GM18858 (cell line): ENCODE results near the gene ZNF407.
"Not testable (repeated sequence)": the region's sequence is repeated elsewhere in the genome, so short reads cannot be mapped to it uniquely, and the experiment has no call there.

Source experiments
- ATAC-seq: cut with Tn5 transposase; IDR thresholded peaks from one replicate; pipeline ENCODE4 v1.9.1; 2021; ENCODE audit not compliant: unreplicated experiment

Gene ZNF407

DNA sequence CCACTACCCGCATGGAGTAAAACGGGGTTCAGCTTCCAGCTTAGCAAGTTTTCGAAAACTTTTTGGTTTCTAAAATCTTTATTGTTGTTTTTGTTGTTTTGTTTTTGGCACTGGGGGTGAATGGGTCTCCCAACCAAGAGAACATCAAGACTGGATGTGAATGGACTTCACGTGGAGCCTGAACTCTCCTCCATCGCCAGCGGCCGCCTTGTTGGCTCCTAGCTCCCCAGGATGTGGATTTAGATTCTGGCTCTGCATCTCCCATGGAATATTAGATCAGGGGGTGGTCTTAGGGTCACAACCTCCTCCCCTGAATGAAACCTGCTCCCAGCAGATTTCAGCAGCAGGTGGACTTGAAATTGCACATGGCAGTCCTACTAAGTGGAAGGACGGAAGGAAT lies 488.0 kb downstream of the ZNF407 start:
- not testable (repeated sequence) for ATAC-seq

DNA sequence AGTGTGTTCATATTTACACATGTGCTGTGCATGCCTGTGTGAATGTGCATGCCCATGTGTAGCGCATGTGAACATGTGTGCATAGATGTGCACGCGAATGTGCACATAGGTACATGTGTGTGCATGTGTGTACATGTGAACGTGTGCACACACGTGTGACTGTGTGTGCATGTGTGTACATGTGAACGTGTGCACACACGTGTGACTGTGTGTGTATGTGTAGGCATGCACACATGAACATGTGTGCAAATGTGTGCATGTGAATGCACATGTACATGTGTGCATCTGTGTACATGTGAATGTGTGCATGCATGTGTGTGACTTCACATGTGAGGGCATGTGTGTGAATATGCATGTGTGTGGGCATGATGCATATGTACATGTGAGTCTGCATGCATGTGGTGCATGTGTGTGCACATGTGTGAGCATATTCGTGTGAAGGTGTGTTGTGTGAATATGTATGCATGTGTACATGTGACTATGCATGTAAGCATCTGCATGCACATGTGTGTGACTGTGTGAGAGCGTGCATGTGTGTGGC lies 488.9 kb downstream of the ZNF407 start:
- no peak for ATAC-seq

DNA sequence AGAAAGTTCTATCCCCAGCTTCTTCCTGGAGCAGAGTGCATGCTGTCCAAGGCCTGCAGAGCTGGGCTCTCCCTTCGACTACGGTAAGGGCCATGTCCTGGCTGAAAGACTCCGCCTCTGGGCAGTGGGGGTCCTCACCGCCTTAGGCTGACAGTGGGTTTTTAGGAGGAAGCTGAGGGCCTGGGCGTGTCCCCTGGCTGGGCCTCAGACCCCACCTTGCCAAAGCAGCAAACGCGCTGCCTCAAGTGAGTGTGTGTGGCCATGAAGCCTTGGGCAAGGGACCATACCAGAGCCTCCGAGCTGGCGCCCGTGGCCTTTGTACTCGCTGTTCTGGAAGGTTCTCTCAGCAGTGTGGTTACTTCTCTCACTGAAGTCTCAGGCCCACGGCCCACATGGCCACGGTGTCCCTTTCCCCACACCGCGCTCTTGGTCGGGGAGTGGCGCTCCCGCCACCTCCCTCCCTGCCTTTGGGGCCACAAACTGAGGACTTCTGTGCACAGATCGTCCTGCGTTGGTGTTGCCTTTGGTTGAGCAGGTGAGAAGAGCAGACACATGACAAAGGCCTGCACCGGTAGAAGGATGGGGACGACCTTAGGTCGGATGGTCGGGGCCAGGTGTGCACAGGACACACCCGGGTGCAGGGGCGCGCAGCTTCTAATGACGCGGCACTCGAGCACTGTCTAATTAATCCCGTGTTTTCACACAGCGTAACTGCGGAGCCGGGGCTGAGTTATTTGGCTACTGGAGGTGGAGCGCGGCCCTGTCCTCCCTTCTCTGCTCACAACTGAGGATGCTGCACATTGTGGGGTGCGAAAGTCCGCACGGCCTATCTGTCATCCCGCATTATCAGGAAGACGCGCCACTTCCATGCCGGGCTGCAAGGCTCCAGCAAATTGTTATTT lies 489.7 kb downstream of the ZNF407 start:
- ATAC-seq: no peak

DNA sequence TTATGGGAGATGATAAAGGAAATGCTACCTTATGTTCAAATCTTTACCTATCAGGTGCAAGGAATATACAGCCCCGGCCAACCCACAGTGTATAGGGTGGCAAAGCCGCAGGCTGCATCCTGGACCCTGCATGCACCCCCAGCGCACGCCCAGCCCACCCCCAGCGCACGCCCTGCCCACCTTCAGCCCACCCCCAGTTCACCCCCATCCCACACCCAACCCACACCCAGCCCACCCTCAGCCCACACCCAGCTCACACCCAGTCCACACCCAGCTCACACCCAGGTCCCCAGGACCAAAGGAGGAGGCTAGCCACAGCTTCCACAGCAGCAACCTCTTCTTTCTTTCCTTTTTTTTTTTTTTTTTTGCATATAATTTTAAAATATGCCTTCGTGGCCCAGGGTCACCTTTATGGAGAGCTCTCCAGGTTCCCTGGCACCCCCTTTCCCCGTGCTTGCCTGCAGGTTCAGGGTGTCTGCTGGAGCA lies 490.4 kb downstream of the ZNF407 start:
- ATAC-seq: no peak

DNA sequence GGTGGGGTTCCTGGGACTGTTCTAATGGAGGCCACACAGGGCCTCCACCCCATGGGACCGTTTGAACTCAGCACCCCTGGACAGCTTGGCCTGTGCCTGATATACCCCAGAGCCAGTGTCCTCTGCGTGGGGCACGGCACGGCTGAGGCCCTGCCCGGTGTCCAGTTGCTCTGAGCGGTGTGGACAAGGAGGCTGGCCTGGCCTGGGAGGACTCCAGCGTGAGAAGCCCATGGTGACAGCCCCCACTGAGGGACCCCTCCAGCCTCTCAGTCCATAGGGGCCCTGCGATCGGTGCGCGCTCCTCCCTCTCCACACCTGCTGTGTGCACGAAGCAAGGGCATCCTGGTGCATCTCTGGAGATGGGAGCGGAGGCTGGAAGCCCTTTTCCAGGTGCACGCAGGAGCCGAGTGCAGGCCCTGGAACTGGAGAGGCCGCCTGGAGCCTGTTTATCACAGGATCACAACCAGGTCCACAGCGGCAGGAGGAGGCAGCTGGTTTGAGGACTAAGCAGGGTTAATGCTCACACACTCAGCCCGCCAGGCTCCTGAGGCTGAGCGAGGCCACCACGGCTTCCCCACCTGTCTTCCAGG lies 491.0 kb downstream of the ZNF407 start:
- ATAC-seq: no peak

DNA sequence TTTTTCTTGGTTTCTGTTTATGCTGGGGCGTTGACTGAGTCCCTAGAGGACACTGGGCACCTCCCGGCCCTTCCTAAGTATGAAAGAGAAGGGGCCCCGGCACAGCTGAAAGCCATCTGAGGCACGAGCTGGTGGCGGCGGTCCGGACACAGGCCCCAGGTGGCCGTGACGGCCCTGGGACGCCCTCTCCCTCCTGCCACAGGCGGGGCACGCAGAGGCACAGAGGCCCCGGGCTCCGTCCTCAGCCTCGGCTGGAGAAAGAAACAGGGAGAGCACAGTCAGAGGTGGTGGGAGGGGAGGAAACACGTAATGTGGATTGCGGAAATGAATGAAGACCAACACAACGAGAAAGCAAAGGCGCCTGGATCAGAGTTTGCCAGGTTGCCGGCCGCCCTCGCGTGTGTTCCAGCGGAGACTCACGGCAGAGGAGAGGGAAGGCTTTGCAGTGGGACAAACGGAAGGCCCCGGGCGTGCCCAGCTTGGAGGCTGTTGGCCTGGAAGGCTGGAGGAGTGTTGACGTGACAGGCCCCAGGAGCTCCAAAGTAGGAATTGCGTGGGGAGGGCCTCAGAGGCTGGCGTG lies 492.2 kb downstream of the ZNF407 start:
- no peak for ATAC-seq

DNA sequence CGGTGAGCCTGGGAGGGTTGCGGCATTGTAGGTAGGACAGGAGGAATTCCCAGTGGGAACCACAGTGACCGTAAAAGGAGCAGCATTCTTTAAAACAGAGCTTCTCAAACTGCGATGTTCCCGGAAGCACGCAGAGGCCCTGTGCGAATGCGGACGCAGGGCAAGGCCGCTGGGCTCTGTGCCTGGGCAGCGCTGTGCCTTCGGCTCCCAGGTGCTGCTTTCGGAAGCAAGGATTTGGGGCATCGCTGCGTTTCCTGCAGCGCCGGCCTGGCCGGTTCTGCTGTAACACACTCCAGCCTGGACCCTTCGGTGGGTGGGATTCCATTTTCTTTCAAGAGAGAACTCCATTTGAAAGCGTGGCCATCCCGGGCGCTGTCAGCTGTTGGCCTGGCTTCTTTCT lies 492.7 kb downstream of the ZNF407 start:
- no peak for ATAC-seq

DNA sequence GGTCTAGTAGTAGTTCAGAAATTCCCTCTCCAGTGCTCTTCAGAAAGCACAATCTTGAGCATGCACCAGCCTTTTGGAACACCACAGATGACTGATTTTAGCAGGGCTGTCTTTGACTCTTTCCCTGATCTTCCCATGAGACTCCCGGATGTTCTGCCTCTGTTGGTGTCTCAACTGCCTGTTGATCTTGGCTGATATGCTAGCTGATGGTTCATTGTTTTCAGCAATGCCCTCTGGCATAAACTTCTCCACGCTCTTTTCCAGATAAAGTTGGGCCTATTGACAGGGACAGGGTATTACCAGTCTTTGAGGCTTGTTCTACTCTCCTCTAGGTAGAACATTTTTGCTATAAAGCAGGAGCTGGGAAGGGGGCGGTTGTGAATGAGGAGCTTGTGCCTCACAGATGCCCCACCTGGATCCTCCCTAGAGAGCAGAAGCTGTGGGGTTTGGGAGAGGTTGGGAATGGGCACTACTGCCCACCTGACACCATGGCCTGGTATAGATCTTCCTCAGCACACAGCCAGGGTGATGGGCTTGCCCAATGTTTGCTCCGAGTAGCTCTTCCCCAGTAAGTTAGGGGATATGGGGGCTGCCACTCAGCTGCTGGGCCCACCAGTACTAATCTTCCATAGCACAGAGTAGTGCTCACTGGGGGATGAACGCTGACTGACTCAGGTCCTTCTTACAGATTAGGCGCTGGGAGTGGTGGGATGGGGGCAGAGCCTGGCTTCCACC lies 500.0 kb downstream of the ZNF407 start:
- no peak for ATAC-seq

DNA sequence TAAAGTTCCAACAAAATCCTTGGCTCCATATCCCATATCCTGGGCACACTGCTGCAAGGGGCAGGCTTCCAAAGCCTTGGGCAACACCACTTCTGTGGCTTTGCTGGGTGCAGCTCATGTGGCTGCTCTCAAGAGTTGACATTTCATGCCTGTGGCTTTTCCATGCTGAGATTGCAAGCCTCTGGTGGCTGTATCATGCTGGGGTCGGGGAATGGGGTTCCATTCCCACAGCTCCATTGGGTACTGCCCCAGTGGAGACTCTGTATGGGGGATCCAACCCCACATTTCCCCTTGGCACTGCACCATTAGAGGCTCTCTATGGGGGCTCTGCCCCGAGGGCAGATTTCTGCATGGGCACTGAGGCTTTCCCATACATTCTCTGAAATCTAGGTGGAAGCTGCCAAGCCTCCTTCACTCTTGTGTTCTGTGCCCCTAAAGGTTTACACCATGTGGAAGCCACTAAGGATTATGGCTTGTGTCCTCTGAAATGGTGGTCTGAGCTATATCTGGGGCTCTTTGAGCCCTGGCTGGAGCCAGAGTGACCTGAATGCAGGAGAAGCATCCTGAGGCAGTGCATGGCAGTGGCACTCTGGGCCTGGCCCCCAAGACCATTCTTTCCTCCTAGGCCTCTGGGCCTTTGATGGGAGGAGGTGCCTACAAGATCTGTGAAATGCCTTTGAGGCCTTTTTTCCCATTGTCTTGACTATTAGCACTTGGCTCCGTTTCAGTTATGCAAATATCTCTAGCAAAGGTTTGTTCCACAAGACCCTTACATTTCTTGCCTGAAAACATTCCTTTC lies 503.4 kb downstream of the ZNF407 start:
- no peak for ATAC-seq

DNA sequence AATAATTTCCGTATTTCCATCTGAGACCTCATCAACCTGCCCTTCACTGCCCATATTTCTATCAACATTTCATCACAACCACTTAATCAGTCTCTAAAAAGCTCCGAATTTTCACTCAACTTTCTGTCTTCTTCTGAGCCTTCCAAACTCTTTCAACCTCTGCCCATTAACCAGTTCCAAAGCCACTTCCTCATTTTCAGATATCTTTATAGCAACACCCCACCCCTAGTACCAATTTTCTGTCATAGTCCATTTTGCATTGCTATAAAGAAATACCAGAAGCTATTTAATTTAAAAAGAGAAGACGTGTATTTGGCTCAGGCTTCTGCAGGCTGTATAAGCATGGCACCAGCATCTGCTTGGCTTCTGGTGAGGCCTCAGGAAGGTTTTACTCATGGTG lies 504.2 kb downstream of the ZNF407 start:
- ATAC-seq: no peak

DNA sequence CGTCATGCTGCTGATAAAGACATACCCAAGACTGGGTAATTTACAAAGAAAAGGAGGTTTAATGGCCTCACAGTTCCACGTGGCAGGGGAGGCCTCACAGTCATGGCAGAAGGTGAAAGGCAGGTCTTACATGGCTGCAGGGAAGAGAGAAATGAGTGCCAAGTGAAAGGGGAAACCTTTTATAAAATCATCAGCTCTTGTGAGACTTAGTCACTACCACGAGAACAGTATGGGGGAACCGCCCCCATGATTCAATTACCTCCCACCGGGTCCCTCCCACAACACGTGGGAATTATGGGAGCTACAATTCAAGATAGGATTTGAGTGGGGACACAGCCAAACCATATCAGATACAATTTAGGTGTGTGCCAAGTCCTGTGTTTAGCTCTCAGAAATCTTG lies 506.4 kb downstream of the ZNF407 start:
- not testable (repeated sequence) for ATAC-seq

DNA sequence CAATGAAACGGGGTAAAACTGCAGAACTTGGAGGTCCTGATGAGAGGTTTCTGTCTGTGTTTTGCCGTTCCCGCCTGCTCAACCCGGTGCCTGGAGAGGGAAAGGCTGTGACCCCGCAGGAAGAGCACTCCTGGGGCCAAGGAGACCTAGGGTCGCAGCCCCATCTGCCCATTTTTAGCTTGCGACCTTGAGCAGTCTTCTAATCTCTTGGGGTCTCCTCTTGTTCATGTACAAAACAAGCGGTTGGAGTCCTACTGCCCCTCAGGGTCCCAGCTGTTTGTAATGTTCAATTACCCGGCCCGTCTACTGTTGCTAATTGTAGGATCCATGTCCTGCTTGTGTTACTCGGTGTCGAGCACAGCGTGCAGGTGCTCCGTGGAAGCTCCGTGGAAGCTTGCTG lies 506.8 kb downstream of the ZNF407 start:
- no peak for ATAC-seq

DNA sequence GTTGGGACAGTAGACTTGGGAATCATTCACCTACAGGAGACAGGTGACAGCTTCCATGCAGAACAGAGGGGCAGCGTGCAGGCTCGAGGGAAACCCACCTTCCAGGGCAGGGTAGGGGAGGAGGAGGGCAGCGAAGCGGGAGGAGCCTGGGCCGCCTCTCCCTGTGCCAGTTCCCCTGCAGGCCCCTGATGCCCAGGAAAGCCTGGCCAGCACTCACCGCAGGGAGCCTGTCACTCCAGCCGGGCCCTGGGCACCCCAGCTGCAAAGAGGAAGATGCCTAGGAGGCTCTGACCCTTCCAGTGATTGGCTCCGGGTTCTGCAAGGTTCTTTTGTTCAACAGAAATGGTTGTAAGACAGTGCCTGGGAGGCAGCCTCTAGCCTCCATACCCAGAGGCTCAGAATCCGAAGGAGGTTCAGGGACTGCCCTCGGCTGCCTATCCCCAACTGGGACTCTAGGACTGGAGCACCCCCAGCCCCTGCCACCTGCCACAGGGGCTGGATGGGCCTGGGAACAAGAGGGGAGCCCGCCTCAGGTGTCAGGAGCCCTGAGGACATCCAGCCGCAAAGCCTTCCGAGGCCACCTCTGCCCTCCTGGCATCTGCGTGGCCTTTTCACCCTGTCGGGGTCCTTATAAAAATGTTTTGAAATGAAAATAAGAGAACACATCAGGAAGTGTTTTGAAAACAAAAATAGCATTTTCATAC lies 508.0 kb downstream of the ZNF407 start:
- ATAC-seq: no peak

DNA sequence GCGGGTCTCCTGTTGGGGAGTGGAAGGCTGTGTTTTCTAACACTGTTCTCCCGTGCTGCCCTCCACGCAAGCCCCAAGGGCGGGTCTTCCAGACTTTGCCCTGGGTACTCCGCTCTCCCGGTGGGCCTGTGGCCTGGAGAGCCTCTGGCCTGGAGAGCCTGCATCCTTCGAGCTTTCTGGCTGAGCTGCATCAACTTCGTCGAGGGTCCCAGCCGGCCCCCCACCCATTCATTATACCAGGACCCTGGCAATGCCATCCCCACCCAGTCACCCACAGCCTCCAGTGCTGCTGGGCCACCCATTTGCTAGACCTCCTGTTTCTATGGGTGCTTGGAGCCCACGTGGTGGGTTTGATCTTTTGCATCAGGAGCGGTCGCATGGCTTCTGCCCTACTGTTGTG lies 509.1 kb downstream of the ZNF407 start:
- no peak for ATAC-seq

DNA sequence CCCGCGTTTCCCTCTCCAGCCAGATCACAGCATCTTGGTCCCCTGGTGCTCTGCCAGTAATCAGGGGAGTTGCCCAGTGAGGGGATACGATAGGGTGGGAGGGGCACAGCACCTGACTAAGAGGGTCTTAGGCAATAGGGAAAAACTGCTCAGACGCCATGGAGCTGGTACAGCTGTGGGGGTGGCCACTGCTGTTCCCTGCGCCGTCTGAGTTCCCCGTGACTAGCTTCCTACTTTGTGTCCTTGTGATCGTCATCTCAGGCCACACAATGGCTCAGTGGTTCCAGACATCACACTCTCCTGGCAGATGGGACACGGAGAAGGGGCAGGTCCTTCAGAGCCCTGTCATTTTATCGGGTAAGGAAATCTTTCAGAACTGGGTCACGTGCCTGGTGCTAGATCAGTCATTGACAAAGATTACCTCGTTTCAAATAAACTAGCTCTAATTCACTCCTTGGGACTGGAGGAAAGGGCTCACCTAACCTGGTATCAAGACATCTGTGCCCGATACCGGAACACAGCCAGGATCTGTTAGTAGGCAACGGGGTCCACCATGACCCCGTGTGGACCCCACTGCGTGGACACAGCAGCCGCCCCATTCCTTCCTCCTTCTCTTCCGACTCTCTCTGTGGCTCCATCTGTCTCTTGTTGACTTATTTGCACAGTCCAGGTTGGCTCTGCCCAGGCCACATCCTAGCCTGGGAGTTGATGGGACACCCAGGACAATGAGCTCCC lies 509.7 kb downstream of the ZNF407 start:
- no peak for ATAC-seq

DNA sequence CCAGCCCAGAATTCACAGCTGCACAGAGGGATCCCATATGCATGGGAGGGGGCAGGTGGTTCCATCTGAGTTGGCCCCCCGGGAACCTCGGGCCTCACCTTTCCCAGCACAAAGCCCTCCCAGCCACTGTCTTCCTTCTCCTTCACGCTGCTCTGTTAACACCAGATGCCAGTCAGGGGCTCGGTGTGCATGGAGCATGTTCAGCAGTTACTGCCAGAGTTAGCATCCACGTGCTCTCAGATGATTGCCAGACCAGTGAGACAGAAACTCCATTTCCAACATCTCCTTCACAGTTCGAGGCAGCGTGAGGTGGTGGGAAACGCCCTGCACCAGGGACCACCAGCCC lies 510.2 kb downstream of the ZNF407 start:
- ATAC-seq: no peak

DNA sequence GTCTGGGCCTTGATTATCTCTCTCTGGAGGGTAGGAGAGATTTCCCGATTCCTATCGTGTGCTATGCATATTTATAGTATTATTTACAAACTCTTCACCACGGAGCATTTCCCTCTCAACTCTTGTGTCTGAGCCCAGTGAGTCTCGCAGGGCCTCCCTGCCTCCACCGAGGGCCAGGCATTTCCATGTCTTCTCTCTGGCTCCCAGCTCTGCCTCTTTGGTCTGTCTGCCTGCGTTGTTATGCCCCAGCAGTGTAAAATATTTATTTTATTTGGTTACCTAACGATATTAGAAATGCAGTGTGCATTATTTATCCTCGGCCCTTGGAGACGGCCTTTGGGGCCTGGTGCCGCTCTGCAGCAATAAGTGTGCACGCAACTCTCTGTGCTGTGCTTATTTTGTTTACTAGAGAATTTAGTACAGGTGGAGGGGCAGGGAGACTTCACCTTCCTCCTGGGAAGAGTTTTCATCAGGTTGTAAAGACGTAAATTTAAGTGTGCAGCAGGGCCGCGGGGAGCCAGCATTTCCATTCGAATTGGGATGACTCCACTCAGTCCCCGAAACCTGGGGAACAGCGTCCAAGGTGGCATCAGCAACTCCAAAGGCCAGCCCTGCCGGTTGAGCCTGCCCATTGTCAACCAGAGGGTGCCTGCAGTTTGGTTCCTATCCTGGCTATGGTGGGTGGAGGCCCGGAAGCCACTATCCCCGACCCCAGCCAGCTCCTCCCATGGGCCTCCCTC lies 511.1 kb downstream of the ZNF407 start:
- no peak for ATAC-seq

DNA sequence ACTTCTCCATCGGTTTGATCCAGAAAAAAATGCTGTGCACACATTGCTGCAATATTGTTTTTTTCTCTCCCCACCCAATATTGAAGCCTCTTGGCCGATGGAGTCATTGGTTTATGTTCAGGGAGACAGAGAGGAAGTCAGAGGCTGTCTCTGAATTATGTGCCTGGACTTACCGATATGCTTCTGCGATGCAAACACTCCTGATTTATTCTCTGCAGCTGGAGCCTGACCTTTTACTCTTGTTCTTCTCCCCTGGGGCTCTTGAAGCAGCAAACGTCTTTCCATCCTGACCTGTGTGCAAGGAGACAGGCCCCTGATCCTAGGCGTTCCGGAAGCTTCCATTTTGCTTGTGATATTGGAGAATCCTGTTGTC lies 511.6 kb downstream of the ZNF407 start:
- ATAC-seq: no peak

DNA sequence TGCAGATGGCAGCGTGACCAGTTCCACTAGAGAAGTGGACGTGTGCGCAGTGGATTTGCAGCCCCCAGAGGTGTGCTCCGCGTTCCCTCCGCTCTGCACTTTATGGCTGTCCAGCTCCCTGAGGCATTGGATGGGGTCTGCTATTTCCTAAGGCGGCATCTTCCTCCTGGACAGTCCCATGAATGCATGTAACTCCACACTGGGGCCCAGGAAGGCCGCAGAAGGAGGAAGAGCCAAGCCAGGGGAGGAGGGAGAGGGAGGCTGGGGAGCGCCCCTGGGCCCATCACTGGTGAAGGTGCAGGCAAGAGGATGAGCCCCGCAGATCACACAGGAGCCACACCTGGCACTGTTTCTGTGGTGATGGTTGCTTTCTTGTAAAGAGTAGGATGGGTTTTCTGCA lies 512.1 kb downstream of the ZNF407 start:
- ATAC-seq: no peak
